ENCODE data around the gene SURF4. TPM values are rescaled to one million over a fixed set of nuclear protein-coding genes. Genes with fewer than 3 reads are reported as not detected.

Gene SURF4
- total and polyA plus RNA-seq, 2 of the 13 experiments (the other 11 are each of a cell fraction or from before 2014, with no cell fraction given) = 220 to 265 TPM

DNA sequence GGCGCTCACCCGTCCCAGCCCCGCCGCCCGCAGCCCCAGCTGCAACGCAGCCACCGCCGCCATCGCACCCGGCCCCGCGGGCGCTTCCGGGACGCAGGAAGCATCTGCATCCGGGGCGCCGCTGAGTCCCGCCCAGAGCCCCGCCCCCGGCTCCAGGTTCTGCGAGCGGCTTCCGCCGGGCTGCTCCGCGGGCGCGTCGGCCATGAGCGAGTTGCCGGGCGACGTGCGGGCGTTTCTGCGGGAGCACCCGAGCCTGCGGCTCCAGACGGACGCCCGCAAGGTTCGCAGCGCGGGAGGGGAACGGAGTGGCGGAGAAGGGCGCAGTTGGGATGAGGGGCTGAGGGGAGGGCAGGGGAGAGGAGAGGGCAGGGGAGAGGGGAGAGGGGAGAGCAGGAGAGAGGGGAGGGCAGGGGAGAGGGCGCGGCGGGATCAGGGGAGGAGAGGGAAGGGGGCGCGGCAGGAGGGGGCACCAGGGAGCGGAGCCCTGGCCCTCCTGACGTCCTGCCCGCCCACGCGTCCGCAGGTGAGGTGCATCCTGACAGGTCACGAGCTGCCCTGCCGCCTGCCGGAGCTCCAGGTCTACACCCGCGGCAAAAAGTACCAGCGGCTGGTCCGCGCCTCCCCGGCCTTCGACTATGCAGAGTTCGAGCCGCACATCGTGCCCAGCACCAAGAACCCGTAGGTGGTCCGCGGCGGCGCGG lies 19.3 kb downstream of the SURF4 start, which contains the start of the genes SURF1 and SURF2 (continued):
- TF ChIP-seq REL (CRISPR knock-in tag; conservative IDR thresholded peaks at IDR 0.05) (no peak), ATF2 (CRISPR knock-in tag; IDR thresholded peaks at IDR 0.05) (no peak), ZNF883 (CRISPR knock-in tag; IDR thresholded peaks at IDR 0.05; ENCODE audit: not compliant biosample characterization) (peak; percentile 62), MED8 (CRISPR knock-in tag; IDR thresholded peaks at IDR 0.05; ENCODE audit: insufficient replicate concordance) (peak; percentile 43), ZNF510 (CRISPR knock-in tag; IDR thresholded peaks at IDR 0.05; ENCODE audit: low read depth) (0 out of 2 replicates have a peak, but pooled peaks have one; percentile 16), HMGXB4 (CRISPR knock-in tag; IDR thresholded peaks at IDR 0.05; ENCODE audit: borderline replicate concordance in 1 of 2, low read depth in 1 of 2) (peak; percentile 38 to 47; a peak in 2 of 4 replicates), ZNF160 (CRISPR knock-in tag; IDR thresholded peaks at IDR 0.05) (no peak), SAP130 (CRISPR knock-in tag; IDR thresholded peaks at IDR 0.05; ENCODE audit: low read depth) (peak; percentile 89), ZGPAT (CRISPR knock-in tag; IDR thresholded peaks at IDR 0.05) (0 out of 2 replicates have a peak, but pooled peaks have one; percentile 41), ZBTB4 (CRISPR knock-in tag; IDR thresholded peaks at IDR 0.05; ENCODE audit: borderline replicate concordance) (no peak), KDM5A (IDR thresholded peaks at IDR 0.05; ENCODE audit: borderline replicate concordance, low read length) (peak; percentile 50), SIN3B (IDR thresholded peaks at IDR 0.05; ENCODE audit: low read length) (peak; percentile 55; the same call in 1 of the 2 replicates), GATAD1 (CRISPR knock-in tag; IDR thresholded peaks at IDR 0.05) (peak; percentile 90), ZNF383 (CRISPR knock-in tag; IDR thresholded peaks at IDR 0.05; ENCODE audit: borderline replicate concordance) (no peak), MTA1 (CRISPR knock-in tag; IDR thresholded peaks at IDR 0.05; ENCODE audit: borderline replicate concordance) (peak; percentile 61; the same call in 1 of the 2 replicates), ZSCAN20 (CRISPR knock-in tag; IDR thresholded peaks at IDR 0.05; ENCODE audit: borderline replicate concordance) (peak; percentile 97)
- TF ChIP-seq, protein P1, sequence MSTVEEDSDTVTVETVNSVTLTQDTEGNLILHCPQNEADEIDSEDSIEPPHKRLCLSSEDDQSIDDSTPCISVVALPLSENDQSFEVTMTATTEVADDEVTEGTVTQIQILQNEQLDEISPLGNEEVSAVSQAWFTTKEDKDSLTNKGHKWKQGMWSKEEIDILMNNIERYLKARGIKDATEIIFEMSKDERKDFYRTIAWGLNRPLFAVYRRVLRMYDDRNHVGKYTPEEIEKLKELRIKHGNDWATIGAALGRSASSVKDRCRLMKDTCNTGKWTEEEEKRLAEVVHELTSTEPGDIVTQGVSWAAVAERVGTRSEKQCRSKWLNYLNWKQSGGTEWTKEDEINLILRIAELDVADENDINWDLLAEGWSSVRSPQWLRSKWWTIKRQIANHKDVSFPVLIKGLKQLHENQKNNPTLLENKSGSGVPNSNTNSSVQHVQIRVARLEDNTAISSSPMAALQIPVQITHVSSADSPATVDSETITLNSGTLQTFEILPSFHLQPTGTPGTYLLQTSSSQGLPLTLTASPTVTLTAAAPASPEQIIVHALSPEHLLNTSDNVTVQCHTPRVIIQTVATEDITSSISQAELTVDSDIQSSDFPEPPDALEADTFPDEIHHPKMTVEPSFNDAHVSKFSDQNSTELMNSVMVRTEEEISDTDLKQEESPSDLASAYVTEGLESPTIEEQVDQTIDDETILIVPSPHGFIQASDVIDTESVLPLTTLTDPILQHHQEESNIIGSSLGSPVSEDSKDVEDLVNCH (CRISPR knock-in tag; IDR thresholded peaks at IDR 0.05) = no peak
